ENCODE data around the gene MYLK.

The MYLK gene

GRCh38 chr3:123584284-123584987 is 299.7 kb downstream of the MYLK start:
- no peak for DNase-seq

- no peak for DNase-seq
Measured at GRCh38 chr3:123583561-123583960, 300.6 kb downstream of the MYLK start.

GRCh38 chr3:123582315-123582714 is 301.8 kb downstream of the MYLK start:
- DNase-seq = no peak

DNA sequence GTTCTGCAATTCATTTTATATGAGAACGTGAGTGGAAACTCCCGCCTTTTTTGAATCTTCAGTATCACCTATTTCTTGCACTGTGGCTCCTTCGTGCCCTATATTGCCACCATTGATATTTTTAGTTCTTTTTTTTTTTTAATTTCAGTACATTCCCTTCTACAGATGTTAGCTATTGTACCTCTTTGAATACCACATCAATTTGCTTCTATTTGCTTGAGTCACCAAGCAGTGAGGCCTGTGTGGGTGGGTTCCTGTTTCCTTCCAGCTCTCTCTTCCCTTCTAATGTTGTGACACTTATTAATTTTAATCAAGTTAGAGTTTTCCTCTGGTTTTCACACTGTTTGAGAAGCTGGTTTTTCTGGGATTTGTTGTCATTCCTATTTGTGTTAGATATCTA is 308.0 kb downstream of the MYLK start:
- DNase-seq = no peak

- no peak for DNase-seq
Measured at GRCh38 chr3:123571973-123572365, 312.2 kb downstream of the MYLK start.

GRCh38 chr3:123571264-123571972 is 312.7 kb downstream of the MYLK start:
- DNase-seq = no peak

DNA sequence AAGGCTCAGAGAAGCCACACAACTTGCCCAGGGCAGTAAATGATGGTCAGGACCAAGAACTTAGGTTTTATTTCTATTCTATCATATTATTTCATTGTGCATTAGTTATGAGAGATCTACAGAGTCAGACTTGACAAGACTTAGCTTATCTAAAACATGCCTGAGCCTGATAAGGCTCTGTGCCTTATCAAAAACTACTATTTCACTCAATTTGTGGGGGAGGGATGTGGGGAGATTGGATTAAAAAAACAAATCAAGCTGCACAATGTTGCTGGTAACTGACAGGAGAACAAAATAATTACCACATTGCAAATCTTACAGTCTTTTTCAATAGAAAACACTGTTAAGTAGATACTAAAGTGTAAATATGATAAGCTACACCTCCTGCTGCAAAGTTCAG is 315.3 kb downstream of the MYLK start:
- no peak for DNase-seq

DNA sequence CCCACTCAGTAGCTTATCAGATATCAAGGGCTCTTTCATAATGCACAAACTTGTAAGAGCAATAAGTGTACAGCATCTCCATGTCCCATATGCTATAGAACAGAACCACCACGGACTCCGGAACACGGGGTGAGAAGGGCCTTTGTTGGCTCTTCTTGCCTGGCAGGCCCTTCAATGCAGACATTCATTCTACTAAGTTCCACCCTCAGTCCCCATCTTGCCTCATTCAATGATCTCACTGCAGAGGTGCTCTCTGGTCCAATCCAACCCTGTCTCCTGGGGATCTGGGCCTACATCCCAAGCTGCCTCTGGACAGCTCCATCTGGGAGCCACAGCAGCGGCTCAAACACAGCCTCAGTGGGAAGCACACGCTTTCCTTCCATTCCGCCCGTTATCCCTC is 316.1 kb downstream of the MYLK start:
- DNase-seq = no peak

DNA sequence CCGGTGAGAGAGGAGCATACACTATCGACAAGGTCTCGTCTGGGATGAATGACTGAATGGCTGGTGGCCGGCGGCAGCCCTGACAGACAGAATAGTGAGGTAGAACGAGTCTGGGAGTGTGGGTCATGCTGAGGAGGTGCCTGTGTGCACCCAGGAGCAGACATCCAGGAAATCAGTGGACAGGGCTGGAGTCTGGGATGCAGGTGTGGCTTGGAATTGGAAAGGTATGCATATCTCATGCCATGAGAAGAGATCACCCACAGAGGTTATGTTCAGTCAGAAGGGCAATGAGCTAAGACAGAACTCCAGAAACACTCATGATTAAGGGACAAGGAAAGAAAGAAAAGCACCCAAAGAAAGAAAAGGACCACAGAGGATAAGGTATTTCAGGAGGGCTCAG is 320.1 kb downstream of the MYLK start:
- DNase-seq = no peak

DNA sequence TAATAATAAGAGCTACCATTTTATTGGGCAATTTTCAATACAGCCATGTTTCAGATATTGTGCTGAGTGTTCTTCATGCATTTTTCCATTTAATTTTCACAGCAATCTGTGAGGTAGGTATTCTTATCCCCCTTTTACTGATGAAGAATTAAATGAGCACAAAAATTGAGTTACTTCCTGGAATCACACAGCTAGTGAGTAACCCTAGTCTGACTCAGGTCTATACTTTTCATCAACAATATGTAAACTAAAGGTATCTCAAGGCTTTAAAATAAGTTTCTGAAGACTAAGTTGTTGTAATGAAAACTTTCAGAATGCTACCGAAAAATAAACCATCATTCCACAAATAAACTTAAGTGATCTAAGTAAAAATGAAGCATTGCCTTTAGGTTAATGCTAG is 321.6 kb downstream of the MYLK start:
- DNase-seq = no peak

DNA sequence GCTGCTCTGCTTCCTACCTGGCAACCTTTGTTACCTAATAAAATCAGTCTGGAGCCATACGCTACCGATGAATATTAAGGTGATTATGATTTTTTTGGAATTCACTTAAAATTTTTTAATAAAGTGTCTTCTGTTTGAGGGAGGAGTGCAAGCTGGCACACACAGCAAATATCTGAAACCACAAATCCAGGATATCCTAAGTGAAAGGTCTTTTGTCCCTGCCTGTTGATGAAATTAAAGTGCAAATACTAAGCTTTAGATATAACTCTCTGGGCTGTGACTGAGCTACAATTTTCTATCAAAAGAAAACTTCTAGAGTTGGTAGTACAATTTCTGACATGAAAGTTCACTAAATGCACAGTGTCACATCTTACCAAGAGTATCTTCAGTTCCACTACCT is 322.9 kb downstream of the MYLK start:
- DNase-seq = no peak
